HG03139 (cell line): Measurements from ENCODE around the gene BDKRB2.

Experiments
- ATAC-seq: cut with Tn5 transposase; IDR thresholded peaks from one replicate; pipeline ENCODE4 v1.9.1; 2021; ENCODE audit not compliant: unreplicated experiment

BDKRB2 gene

DNA sequence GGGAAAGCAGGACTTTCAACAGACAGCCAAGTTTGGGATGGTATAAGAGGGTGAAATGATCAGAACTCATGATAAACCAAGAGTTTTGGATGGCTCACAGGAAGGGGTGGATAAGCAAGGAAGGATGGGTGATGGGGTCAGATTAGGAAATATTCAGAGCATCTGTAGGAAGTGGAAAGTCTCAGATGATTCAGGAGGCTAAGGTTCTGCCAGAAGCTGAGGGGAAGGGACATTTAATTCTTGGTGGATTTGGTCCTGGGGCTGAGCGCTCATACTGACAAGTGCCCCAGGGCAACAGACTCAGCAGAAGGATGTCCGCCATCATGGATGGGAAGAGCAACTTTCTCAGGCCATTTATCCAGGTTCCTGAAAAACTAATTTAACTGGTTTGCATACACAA is 28.4 kb upstream of the BDKRB2 start:
- ATAC-seq = no peak

DNA sequence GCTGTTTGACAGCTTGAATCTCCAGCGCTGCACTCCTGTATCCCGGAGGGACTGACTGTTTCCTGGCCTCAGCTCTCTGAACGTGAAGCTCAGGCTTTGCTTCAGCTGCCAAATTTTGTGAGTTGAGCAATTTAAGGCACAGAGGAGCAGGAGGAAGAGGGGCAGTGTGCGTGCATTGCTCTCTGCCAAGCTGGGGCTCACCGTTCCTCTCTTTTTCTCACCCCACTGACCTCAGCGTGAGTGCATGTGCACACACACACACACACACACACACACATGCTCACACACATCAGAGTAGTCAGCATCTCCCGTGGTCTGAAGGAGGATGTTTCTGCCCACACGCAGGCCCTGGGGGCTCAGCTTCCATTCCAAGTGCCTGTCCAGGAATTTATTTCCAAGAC is 27.8 kb upstream of the BDKRB2 start:
- ATAC-seq = no peak

DNA sequence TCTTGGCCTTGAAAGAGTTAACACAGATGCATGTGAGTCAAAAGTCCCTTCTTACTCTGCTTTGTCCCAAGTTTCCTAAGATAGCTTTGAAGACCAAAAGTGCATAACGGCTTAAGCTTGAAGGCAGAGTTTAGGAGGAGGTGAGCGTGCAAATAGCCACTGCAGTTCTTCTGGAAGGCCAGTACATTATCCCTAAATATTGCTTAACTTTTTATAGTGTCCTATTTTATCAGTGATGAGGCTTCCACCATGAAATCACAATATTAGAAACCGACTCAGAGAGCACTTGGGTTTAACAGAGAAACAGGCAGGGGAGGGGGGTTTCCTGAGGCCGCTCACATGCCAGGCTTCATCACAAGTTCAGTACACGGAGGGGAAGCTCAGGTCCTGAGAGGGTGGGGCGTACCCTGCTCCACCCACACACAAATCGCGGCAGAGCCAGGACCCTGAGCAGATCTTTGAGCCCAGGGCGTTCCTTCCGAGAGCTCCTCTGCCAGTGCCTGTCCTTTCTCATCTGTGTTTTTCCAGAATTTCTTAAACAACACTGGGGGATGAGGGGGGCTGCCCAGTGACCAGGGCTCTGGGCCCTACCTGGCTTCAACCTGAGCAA is 26.8 kb upstream of the BDKRB2 start:
- no peak for ATAC-seq

DNA sequence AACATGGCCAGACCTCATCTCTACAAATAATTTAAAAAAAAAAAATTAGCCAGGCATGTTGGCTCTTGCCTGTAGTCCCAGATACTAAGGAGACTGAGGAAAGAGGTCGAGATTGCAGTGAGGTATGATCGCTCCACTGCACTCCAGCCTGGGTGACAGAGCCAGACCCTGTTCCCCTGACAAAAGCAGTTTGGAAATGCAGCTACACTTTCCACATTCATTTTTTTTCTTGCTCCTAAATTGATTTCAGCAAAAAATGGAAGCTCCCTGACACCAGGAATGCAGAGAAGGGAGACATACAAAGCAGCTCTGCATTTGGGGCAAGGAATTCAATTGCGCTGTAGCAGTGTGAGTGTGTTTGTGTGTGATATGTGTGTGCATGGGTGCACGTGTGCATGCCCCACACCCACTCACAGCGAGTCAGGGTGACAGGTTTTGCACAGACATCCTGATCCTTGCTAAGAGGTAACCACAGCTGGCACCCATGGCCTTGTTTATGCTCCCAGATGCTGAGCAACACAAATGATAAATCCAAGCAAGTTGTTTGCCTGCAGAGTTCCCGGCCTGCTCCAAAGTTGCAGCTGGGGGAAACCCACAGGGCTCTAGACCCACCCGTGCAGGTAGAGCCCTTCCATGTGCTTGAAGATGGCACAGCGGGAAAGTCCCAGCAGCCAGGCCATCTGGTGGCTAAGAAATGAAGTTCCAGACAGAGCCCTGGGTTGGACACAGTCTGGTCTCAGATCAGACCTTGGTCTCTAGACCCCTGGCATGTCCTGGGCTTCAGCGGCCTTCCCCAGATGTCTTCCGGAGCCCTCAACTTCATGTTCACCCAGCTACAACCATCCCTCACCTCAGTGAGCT is 25.9 kb upstream of the BDKRB2 start:
- ATAC-seq = no peak

DNA sequence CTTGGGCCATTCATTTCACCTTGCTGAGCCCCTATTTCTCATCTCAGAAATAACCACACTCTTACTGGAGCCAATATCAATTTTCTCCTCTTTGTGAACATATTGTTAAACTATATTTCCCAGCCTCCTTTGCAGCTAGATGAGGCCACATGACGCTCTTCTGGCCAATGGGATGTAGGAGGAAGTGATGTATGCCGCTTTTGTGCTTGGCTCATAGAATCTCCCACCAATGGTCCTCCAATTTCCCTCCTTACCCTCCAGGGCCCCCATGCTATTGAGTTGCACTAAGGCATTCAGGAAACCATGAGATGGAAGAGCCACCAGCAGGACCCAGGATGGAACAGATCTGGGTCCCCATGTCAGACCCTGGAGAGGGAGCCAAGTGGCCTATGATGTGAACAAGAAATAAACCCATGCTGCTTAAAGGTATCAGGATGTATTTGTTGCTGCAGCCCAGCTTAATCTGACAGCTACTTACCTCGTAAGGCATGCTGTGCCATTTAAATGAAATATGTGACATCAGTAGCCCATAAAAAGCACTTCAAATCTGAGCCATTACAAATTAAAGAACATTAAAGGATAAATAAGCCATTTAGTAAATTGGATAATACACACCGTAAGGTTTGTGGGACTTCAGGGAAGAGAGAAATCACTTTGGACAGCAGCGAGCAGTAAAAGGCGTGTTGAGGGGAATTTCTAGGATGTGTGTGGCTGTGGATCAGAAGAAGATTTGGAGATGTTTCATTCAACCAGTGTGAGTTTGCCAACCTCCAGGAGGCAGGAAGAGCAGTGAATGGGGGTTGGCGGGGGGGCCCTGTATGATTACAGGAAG is 24.4 kb upstream of the BDKRB2 start:
- no peak for ATAC-seq

DNA sequence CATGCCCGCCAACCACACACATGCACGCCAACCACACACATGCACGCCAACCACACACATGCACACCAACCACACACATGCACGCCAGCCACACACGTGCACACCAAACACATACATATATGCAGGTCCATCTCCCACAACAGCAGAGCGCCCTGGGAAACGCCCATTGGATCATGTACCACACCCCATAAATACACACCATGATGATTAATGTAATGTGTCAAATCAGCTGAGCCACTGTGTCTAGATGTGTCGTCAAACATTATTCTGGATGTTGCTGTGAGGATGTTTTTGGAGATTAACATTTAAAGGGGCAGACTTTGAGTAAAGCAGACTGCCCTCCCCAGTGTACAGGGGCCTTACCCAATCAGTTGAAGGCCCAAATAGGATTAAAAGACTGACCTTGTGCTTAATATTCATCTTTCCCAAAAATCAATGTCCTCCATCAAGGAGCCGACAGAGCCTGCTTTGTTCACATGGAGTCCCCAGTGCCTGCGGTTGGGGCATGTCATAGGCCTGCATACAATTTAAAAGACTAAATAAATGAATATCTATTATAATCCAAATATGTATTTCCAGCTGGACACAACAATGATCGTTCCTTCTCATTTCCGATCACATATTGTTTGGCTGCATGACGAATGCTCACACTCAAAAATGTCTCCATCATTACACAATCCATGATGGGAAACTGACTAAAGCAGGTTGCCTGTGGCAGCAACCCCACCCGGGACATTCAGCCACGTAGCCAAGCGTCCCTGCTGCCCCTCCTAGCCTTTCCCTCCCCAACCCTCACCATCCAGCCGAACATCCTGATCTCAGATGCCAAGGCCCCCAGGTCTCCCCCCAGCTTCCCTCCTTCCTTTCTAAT is 23.2 kb upstream of the BDKRB2 start:
- ATAC-seq = no peak

DNA sequence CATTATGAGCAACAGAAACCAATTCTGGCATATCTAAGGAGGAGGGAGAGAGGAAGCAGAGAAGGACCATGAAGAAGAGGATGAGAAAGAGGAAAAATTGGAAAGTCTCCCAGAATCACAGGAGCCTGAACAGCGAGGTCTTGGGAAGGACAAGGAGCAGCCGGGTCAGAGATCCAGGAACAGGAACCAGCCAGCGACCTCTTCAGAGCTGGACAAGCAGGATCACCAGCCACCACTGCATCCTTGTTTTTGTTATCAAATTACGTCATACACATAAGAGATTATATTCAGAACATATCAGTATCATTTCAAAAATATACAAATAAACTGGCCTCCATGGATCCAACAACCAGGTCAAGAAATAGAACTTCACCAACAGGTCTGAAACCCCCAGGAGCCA is 22.1 kb upstream of the BDKRB2 start:
- ATAC-seq = no peak

DNA sequence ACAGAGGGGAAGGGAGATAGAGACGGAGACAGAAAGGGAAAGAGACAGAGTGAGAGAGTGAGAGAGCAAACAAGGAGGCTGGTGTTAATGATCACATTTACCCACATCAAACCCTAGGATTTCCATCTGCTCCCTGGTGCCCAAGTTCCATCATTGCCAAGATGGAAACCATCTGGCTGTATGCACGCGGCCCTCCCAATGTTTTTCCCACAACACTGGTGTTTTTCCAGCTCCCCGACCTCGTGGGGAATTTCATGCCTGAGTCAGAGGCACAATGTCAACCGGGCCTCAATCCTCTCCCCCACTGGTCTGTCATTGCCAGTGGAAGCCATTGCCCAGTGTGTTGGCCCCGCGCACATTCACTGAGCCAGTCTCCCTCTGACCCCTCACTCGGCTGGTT is 19.9 kb upstream of the BDKRB2 start:
- no peak for ATAC-seq

DNA sequence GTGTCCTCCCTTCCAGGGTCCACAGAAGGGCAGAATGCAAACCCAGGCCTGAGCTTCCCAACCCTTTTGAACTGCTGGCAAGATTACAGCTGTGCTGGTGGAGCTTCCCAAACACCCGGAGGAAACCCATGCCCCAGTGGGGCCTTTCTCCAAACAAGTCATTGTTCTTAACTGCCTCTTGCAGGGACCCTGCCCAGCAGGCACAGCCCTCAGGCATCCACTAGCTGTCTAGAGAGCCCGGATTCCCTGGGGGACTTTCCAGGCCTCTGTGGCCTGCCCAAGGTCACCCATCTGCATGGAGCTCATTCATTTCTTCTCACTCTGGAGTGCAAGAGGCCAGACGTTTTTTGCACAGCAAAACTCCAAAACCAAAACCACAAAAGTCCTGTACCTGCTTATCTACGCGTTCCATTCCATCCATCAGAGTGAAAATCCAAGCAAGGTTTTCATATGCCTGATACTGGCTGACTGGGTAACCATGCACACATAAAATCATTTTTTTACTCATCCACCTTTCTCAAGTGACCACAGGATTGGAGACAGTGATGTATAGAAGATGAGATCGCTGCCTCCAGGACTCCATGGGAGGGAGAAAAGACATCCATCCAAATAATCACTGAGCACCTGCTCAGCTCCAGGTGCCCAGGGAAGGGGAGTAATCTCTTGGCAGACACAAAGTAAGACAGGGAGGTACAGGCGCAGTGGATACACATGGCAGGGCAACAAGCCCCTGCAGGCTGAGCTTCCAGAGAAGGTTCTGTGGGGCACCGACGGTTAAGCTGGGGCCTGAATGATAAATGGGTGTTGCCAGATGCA is 17.2 kb upstream of the BDKRB2 start:
- no peak for ATAC-seq

DNA sequence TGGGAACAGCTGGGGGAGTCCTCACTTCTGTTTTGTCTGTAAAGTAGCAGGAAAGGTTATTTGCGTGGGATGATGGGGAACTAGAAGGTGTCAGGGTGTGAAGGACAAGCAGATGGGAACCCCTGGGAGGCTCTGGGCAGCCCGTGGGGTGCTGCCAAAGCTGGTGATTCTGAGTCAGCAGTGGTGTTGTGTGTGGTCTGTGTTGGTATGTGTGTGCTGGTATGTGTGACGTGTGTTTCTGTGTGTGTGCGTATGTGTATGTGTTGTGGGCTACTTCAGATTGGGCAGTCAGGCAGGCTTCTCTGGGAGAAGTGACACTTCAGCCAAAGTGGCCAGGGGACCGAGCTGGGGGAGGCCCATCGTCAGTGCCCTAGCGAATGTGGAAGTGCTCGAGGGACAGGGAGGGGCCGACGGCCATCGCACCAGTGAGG is 15.3 kb upstream of the BDKRB2 start:
- ATAC-seq = no peak

DNA sequence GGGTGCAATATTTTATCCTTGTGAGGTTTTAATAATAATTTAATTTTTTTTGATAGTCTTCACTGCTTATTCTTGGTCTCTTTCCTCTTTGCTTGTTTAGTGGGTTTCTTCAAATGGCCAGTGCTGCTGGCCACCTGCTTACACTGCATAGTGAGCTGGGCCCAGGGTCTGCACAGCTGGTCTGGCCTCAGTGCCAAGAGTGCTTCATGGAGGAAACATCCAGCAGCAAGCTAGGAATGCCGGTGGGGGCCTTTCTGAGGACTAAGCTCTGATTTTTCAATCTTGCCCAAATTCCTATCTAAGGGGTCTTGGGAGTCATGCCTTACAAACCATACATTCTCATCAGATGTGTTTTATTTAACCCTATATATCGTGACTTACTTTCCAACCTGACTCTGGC is 13.3 kb upstream of the BDKRB2 start:
- ATAC-seq = no peak

DNA sequence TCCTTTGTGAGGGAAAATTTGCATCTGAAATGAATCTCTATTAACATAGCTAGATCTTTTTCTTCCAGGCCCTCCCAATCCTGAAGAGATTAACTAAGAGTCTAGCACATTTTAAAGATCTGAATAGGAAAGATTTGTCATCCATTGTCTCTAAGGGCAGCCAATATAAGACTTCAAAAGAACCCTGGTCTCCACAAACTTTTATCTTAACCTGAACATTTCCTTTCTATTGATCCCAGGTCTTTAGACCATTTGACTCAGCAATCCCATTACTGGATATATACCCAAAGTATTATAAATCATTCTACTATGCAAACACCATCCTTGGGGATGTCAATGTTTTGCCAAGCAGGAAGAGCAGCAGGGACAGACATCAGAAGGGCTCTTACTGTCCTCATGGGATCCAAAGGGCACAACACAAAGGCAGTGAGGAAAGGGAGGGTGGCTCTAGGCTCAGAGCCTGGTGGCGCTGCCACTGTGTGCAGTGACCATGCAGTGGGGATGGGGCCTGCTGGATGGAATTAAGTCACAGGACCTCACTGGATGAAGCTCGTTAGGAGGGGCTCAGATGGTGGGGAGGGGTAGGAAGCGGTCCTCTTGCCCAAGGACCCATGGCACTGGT is 12.7 kb upstream of the BDKRB2 start:
- ATAC-seq = no peak

DNA sequence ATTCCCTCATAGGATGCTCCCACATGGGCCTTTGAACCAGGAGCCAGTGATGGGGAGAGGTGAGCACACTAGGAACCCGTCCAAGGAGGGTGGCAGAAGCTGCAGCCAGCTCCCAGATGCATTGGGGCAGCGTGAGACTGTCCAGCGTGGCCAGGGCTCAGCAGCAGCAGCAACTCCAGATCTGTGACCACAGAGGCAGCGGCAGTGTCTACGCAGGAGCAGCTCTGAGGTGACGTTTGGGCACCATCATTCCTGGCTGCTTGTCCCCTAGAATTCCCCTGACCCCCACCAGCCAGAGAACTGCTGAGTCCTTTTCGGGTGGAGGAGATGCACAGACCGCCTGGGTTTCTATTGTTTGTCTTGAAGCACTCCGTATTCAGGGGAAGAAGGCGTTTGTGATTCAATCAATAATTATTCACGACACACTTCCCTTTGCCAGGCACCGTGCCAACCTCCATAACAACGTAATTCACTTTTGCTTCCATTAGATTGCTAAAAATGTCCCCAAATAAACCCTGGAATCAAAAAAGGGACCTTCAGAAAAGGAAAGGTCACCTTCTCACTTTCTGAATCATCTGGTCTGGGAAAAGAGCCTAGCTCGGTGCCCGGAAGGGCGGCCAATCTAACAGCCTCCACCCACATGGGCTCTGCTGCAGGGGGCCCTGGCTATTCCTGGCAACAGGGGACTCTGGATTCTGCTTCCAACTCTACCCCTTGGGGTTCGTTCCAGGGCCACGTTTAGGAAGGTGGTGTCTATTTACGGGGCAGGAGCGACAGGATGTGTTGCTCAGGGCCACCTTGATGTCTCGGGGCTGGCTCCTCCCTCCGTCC is 11.4 kb upstream of the BDKRB2 start:
- ATAC-seq = no peak

DNA sequence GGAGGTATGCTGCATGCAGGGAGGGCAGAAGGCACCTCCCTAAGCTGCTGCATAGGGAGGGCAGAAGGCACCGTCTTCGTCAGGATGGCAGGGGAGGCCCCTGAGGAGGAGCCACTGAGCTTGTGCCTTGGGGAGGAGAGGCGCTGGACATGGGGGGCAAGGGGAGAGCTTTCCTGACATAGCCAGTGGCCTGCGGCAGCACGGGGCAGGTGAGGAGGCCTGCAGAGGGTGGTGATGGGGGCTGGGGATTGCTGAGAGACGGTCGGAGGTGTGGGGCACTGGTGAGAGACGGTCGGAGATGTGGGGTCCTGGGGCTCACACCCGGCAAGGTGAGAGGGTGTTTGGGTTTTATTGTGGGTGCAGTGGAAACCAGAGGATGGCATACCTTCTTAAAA is 10.4 kb upstream of the BDKRB2 start:
- ATAC-seq = no peak

DNA sequence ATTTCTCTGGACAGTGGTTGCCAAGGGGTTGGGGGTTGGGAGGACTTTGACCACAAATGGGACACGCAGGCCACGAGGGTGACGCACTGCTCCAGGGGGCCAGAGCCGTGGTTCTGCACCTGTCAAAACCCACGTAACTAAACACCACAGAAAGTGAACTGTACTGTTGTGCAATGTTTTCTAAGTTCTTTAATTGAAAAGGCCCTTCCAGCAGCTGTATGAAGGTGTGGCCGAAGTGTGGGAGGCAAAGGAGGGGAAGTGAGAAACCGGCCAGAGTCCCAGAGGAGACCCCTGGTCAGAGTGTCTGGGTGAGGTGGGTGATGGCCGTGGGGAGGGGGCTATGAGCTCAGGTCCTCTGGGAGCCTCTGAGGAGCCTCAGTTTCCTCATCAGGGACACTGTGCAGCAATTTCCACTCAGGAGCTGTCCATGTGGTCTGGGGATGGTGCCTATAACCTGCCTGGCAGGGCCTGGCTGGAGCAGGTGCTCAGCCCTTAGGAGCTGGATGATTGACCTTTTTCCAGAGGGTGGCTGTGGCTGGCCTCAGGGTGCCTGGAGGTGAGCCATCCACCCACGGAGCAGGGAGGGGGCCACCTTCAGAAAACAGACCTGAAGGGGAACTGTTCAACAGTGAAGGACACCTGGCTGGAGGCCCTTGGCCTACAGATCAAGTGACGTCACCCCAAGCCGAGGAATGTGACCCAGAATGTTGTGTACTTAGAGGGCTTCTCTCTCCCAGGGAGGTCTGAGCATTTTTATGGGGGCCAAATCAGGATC is 9.8 kb upstream of the BDKRB2 start:
- no peak for ATAC-seq

DNA sequence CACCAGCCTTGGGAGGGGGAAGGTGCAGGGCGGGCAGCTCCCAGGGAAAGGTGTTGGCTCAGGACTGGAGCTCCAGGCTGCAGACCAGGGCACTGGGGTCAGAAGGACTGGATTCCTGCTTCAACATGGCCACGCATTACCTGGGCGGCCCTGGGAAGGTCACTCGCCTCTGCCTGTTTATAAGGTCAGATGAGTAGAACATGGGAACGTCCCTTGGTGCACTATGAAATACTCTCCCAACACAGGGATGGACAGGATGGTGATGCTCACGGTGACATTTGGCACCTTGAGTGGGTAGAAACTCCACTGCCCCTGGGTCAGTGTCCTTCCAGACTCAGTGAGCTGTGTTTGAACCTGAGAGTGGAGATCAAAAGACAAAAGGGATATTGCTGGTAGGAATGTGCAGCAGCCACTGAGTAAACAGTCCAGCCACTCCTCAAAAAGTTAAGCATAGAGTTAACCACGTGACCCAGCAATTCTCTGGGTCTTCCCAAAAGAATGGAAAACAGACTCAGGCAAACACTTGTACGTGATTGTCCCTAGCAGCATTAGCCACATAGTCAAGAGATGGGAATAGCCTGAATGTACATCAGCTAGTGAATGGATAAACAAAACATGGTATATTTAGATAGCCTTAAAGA is 9.1 kb upstream of the BDKRB2 start:
- no peak for ATAC-seq

DNA sequence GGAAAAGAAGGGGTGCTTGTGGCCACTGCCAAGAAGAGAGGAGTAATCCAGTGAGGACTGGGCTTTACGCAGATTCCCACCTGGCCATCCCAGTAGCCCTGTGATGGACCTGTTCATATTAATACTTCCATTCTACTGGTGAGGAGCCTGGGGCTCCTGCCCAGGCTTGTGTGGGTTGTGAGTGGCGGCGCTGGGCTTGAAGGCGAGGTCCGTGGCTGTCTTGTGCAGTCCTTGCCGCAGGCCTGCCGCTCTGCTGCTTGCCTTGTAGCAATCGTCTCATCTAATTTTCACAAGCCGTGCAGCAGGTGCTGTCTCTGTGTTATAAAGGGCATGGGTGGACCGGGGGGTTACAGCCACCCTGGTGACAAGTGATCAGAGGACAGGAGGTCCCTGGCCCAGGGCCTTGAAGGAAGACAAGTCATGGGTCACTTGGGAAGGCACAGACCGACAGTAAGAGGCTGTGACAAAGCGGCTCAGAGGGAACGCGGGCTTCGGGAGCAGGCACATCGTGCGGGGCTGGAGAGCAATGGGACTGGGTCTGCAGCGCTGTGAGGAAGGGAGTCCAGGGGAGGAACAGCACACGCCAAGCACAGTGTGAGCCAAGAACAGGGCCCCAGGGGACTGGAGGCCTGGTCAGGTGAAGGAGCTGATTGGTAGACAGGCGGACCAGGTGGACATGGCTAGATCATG is 7.3 kb upstream of the BDKRB2 start:
- ATAC-seq = no peak
